GM18502 (cell line): ENCODE data around the gene FADS3.

ENCODE experiments used
- ATAC-seq: cut with Tn5 transposase; IDR thresholded peaks from one replicate; pipeline ENCODE4 v1.9.1; 2021; ENCODE audit warnings: mild to moderate bottlenecking; ENCODE audit not compliant: unreplicated experiment, poor library complexity

FADS3 gene

GRCh38 chr11:61863548-61864081, 27.7 kb downstream of the FADS3 start:
- ATAC-seq = no peak

GRCh38 chr11:61862714-61863547, 28.4 kb downstream of the FADS3 start:
- no peak for ATAC-seq

GRCh38 chr11:61861634-61862033, 29.7 kb downstream of the FADS3 start:
- ATAC-seq = no peak

- no peak for ATAC-seq
These were observed 31.1 kb downstream of the FADS3 start for GRCh38 chr11:61860054-61860903.

GRCh38 chr11:61855939-61856680, 35.2 kb downstream of the FADS3 start:
- ATAC-seq = no peak

DNA sequence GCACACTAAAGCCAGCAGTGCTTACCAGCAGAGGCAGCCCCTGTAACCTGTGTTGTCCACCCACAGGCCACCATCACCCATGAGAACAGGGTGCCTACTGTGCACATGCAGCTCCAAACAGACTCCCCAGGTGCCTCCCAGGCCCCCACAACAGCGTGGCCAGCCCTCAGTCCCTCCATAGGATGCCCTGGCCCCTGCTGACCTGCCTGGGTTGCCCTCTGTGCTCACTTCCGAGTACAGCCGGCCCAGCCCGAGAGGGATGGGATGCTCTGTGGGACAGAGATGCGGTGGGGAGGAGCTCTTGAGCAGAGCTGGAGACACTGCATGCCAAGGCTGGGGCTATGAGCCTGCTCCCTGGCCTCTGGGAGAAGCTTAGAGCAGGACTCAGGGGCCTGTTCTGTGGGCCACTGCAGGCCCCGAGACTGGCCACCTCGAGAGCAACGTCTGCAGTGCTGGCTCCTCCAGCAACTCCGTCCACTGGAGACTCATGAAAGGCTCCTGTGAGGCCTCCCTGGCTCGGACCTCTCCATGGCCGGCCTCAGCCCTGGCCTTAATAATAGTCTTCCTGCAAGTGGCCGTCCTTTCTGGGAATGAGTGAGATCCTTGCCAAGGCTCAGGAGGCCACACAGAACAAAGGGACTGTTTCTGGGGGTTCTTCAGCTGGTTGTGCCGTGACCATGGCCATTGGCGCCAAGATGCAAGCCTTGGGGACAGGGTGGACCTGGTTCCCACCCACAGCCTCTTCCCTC, 36.2 kb downstream of the FADS3 start:
- no peak for ATAC-seq

DNA sequence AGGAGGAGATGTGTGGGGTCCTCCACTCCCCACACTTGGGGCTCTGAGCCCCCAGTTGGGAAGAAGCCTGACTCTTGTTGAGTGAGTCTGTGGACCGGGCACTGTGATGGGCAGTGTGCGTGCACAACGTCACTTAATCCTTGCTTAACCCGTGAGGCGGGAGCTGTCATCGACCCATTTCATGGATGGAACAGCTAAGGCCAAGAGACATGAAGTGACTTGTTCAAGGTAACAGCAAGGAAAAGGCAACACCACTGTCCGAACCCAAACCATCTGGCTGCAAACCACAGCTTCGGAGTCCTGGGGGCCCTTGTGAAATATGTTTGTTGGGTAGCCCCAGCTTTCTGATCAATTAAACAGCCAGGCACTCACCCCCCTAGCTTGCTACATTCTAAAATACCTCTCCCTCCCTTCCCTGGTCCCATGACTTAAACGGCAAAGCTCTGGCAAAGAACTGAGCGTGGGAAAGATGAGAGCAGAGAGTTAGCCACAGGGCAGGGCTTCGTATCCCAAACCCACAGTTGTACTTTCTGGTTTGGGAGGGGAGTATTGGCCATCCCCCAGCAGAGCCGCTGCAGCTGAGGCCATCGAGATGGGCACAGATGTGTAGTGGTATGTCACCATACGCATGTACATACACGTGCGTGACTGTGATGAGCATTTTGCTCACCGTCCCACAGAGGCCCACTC, 37.0 kb downstream of the FADS3 start:
- no peak for ATAC-seq

DNA sequence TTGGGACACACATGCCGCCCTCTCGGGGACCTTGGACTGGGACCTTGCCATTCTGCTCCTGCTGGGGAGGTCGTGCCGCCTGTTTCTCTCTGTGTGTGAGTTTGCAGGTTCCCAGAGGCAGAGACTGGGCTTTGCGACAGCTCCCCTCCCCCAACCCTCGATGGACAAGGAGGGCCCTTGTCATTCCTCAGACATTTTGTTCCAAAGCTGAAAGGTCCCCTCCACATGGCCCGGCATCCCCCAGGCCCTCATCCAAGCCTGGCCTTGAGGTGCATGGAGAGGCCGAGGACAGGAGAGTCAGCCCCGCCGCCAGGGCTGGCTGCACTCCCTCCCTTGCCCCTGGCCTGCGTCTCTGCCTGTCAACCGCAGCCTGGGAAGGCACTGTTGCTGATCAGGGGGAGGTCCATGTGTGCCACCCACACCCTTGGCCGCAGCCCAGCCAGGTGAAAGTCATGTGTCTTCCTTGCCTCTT, 37.6 kb downstream of the FADS3 start:
- no peak for ATAC-seq

GRCh38 chr11:61851900-61852295, 39.4 kb downstream of the FADS3 start:
- ATAC-seq = no peak

DNA sequence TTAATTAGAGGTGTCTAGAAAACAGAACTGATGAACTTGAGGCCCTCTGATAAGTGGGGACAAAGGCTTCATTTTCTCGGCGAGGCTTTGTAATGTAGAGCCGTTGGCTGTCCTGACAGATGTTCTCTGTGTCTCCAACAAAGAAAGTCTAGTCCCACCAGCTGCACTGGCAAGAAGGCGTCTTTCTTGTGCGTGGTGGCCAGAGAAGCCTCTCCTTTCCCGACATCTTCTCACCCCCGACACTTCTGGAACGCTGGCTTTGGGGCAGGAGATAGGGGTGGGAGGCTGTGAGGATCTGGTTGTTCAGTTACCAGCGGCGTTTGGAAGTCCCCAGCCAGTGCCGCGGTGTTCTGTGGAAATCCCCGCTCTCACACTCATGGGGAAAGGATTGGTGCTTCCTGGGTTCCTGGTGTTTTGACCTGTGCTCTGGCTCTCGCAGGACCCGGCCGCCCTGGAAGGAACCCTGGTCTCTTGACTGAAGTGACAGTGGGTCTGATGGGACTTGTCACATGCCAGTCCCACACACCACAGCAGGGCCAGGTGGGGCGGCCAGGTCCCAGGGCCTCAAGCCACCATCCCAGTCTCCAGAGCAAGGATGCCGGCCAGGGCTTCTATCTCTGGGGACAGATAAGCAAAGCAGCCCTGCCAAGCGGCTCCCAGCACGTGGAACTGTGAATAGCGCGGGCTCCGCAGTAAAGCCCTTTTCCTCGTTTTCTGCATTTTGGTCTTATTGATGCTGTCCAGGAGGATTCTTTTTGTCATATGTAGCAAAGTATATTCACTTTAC, 40.0 kb downstream of the FADS3 start:
- ATAC-seq = no peak

DNA sequence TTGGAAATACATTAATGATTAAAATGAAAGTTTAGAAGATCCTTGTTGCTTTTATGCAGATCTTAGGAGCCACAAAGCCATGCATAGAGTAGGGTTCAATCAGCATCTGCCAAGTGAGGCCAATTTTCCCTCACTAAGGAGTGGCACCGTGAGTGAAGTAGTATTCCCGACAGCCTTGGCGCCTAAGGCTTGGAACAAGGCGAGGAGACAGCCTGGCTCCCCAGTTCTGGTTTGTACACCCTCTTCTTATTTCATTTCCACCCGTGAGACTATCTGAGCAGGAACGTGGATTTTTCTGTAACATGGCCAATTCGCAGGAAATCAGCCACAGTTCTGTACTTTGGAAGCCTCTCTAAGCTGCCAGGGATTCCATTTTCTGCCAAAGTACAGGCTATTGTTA, 40.7 kb downstream of the FADS3 start:
- ATAC-seq = no peak

GRCh38 chr11:61848631-61849030, 42.7 kb downstream of the FADS3 start:
- ATAC-seq = no peak

- ATAC-seq = no peak
These were observed 43.3 kb downstream of the FADS3 start for GRCh38 chr11:61847914-61848581.

DNA sequence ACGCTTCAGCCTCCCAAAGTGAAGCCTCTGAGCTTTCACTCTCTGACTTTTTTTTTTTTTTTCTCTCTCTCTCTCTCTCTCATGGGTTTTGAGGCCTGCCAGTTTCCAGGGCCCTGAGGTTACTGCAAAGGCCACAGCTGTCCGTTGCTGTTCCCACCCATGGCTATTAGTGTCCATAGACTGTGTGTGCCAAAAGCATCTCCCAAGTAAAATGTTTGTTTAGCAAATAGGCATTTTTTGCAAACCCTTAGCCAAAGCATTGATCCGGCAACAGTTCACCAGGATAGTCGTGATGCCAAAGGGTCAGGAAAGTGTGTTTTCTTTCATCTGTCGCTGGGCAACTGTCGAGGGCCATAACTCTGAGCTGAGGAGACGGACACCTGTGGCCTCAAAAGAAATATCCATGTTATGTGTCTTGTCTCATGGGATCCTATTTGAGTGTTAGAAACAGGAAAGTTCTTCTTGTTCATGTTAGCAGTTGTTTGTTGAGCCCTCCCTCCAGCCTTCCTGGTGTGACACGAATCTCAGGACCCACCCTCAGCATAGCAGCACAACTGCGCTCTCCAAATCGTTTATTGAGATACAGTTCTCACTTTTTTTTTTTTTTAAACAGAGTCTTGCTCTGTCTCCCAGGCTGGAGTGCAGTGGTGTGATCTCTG, 44.9 kb downstream of the FADS3 start:
- ATAC-seq = no peak

DNA sequence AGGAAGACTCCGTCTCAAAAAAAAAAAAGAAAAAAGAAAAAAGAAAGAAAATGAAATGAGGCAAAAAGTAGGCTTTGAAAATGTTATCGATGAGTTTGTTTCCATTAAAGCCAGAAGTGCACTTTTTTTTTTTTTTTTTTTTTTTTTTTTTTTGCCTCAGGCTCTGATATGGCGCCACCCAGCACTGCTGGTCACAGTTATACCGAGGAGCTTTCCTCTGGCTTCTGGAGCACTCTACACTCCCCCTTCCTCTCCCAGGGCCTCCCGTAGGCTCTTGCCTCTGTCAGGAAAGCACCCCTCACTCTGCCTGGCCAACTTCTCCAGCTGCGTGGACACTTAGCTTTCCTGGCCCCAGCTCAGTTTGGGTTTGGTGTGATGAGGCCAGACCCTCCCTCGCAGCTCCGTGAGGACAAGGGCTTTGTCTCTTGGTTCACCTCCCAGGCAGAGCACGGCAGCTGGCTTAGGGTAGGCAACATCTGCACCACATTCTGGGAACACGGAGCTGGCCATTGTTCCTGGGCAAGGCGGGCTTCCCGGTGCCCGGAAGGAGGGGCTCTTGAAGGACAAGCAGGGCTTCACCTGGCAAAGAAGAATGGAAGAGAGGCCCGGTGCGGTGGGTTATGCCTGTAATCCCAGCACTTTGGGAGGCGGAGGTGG, 46.3 kb downstream of the FADS3 start:
- ATAC-seq = no peak

DNA sequence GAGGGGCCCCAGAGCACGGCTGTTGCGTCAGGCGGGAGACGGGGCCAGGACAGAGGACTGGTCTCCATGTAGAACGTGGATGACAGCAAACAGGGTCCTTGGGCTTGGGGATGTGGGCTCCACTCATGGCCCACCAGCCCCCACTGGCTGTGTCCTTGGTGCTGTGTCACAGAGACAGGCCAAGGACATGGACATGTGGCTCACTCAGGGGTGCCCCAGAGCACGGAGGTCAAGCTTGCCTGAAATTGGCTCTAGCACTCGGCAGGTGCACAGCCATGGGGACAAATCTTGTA, 48.9 kb downstream of the FADS3 start:
- ATAC-seq = no peak
